GM18868 (cell line): ENCODE data around the gene TMTC2.
"Not testable (repeated sequence)": the region's sequence is repeated elsewhere in the genome, so short reads cannot be mapped to it uniquely, and the experiment has no call there.

ENCODE experiments used
- ATAC-seq: cut with Tn5 transposase; IDR thresholded peaks from one replicate; pipeline ENCODE4 v1.9.1; 2021; ENCODE audit warnings: mild to moderate bottlenecking, moderate library complexity; ENCODE audit not compliant: unreplicated experiment

The TMTC2 gene

DNA sequence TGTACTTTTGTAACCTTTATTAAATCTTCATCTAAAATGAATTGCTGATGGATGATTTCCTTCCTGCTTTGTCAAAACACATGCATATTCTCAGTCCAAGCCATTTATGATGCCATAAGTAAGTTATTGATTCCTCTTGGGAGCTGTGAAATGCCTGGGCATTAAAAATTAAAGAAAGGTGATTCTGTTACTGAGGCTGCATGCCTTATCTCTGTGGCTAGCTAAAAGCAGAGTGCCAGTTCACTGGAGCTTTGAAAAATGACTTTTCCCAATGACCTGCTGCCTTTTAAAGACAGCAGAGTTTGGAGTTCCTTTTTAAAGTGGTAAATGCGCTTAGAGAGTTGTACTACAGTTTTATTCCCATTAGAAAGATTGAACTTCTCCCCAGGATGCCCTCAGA lies 152.1 kb downstream of the TMTC2 start:
- no peak for ATAC-seq

- no peak for ATAC-seq
These were observed 153.1 kb downstream of the TMTC2 start for GRCh38 chr12:82839796-82840195.

DNA sequence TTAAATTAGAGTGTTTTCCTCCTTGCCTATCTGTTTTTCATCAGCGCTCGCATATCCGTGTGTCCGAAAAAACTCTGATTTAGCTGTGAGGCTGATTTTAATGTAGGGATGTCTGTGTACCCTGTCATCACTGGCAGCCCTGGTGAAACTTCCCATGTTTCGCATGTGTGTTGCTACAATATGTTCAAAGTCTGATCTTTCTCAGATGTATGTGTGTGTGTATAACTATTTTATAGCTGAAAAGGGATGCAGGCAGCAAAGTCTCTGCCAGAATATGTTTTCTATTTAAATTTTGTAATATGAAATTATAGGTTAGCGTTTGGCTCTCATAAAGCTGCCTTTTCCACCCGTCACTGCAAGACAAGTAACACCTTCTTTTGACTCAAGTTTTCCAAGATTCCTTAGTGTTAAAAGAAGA lies 154.8 kb downstream of the TMTC2 start:
- ATAC-seq = no peak

DNA sequence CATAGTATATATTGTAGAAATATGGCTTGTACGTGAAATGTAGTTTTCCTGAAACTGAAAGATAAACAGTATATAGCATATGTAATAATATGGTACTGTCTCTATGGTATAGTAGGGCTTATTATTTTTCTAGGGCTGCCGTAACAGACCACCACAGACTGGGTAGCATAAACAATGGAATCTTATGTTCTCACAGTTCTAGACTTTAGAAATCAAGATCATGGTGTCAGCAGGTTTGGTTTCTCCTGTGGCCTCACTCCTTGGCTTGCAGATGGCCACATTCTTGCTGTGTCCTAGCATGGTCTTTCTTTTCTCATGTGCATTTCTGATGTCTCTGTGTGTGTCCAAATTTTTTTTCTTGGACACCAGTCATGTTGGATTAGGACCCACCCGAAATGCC lies 155.8 kb downstream of the TMTC2 start:
- no peak for ATAC-seq

- not testable (repeated sequence) for ATAC-seq
These were observed 158.4 kb downstream of the TMTC2 start for GRCh38 chr12:82845076-82845475.

DNA sequence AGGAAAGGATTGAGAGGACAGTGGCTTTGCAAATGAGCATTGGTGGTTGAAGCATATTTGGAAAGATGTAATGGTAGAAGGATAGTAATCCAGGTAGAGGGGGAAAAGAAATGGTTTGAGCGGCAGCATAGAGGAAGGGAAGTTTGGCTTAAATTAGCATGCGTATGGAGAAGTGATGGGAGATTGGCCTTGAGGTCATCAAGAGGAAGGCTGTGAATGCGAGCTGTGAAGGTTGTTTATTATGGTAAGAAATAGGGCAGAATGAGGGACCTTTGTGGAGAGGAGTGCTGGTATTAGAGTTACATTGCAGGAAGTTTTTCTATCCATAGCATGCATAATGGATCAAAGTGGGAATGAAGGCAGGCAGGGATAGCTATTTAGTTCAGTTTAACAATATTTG lies 162.1 kb downstream of the TMTC2 start:
- ATAC-seq = no peak

DNA sequence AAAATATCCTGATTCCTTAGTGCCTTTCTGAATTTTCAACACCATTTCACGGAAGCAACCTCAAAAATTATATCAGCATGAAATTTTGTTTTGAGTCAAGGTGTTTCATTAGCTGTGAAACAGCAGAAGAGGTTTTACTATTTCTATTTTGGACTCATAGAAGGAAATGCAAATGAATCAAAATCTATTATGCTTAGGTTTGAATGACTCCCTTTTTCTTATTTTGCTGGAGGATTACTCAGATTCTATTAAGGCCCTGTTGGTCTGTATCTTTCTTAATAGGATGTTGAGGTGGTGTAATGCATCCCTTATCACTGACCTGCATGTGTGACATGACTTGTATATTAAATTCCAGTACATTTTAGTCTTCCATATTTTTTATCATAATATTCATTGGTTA lies 165.8 kb downstream of the TMTC2 start:
- ATAC-seq = no peak

- ATAC-seq = no peak
These were observed 169.2 kb downstream of the TMTC2 start for GRCh38 chr12:82855872-82856271.

DNA sequence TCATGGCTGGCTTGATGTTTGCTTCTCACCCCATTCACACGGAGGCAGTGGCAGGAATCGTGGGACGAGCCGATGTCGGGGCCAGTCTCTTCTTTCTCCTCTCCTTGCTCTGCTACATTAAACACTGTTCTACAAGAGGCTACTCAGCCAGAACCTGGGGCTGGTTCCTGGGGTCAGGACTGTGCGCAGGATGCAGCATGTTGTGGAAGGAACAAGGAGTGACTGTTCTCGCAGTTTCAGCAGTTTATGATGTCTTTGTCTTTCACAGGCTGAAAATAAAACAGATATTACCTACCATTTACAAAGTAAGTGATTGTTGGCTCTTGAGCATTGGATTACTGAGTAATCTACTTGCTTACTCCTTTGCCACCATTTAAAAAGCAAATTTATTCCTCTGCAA lies 170.6 kb downstream of the TMTC2 start:
- ATAC-seq = no peak

DNA sequence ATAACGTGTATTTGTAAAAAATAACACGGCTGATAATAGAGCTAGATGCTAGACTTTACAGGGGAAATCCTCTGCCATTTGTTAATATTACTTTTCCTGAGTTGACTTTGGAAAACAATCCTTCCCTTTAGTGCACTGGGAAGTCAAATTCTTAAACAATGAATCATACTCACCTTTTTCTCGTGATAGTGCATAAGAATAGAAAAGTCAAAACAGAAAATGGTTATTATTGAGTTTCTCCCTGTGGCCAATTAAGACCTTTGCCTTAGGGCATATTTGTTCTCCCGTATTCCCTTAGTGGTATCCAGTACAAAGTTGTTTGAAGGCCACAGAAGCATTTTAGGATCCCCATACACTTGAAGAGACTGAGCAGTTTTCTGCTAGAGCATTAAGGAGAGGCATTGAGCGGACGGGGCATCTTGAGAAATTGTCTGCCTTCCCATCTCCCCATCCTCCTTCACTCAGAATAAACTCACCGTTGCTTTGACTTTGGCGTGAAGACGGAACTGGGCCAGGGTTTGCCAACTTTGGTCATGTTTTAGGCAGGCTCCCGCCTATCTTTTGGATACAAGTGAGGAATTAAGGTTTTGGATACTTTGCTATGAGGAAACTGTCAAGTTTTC lies 171.3 kb downstream of the TMTC2 start:
- no peak for ATAC-seq

DNA sequence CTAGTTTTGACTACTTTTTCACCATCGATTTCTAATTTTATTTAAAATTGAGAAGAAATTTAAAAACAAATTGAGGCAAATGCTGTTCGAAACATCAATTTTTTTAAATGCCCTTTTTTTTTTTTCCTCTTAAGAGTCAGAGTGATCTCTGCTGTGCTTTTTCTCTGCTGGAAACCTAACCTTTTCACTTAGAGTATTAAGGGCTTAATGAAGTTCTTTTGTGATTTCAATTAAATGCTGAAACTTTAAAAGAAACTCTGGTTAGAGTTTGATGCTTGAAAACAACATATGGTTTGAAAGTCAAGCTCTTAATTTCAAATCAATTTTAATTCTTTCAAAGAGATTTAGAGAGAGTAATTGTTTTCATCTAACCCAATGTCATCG lies 171.8 kb downstream of the TMTC2 start:
- ATAC-seq = no peak

DNA sequence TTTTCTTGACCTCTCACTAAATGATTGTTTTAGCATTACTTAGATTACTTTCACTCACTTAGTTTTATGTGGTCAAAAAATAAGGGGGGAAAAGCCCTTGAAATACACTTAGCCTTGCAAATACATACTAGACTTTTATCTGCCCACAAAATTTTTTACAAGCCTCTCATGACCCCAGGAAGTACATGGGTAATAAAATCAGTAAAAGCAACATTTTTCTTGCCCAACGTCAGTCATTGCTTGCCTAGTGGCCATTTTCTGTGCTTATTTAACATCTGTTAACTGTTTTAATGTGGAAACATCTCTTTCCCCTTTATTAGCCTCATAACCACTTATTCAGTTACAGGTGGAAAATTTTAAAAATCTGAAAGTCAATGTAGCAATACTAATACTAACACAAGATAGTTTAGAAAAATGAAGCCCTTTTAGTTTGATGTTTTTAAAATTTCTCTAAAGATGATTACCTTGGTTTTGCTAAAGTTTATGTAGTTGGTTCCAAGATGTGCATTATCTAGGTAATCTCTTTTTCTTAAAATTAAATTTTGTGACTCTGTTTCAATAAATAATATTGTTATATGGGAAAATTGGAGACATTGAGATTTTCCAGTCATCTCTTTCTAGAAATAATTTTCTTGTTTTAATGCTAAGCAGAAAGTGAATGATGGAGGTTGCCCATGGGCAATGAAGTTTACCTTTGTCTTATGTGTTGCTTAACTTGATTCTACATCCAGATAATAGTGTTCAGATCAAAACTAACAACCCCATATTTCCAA lies 175.5 kb downstream of the TMTC2 start:
- ATAC-seq = no peak

DNA sequence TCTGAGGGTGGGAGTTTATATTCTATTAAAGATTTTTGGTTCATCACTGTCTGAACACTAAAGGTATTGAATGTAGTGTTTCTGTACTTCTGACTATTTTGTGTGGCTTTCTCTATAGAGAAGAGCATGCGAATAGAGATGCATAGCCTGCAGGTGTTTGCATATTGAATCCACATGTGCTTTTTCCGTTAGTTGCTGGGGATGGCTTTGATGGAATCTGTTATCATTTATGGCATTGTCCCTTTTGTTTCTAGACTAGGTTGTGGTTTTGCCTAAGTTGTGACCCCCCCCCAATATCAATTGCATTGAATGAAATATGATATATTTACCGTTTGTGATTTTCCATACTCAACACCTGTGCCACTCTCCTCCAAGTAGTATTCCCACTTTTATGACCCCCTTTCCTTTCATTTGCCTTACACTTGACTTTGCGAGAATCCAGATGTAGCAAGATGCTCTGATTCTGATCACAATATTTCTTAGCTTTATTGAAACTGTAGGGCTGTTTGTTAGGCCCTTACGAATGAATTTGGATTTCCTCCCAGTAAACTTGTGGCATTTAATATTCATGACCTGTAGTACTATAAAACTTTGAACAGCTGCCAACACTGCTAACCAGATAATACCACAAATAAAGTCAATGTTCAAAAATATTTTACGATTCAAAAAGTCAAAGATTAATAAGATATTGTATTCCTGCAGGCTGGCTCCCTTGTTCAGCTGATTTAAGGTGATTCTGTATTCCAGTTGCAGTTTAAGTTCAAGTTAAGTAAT lies 176.4 kb downstream of the TMTC2 start:
- no peak for ATAC-seq

DNA sequence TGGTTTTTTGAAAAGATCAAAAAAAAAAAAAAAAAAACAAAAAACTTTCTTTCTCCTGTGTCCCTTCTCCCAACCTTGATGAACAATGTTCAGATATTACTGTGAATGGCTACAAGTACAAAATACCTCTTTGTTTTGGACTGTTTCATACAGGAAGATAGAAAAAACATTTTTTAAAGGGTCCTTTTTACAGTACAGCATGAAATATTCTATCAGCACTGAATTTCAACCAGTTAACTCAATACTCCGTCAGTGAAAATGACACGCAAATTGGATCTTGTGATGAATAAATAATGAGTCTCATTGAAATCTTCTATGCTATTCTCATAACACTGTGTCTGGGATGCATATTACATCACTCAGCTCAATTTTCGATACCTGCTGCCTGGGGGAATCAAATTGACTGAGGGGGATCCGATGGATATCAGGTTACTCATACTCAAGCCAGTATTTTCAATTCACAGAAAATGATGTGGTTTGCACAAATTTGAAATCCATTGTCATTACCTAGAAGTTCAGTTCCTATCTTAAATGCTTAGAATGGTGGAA lies 179.6 kb downstream of the TMTC2 start:
- no peak for ATAC-seq

- ATAC-seq = no peak
These were observed 180.2 kb downstream of the TMTC2 start for GRCh38 chr12:82866946-82867345.

DNA sequence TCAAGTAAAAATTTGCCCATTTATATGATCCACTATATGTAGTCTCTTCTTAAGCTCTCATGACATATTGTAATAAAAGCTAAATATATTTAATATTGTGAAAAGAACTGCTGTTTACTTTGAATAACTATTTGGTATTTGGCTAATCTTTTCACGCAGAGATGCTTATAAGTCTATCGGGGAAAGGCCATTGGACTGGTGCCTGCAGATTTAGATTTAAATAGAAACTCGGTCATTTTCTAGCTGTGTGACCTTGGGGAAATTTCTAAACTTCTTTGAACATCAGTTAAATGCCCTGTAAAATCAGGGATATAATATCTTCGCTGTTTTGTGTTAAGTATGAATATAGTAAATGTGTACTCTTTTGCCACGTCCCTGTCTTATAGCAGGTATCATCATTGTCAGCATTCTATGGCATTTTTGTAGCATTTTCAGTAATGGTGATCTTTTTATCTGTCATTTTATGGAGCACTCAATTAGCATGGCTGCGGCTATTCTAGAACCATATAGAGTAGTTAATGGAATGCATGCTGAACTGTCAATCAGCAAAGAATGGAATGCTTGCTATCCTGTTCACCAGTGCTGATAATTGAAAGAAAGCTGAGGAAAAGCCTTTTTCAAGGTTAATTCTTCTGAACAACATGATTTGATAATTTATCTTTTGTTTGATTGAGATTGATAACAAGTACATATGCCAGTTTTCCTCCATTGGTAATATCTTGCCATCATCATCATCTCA lies 181.2 kb downstream of the TMTC2 start:
- no peak for ATAC-seq

DNA sequence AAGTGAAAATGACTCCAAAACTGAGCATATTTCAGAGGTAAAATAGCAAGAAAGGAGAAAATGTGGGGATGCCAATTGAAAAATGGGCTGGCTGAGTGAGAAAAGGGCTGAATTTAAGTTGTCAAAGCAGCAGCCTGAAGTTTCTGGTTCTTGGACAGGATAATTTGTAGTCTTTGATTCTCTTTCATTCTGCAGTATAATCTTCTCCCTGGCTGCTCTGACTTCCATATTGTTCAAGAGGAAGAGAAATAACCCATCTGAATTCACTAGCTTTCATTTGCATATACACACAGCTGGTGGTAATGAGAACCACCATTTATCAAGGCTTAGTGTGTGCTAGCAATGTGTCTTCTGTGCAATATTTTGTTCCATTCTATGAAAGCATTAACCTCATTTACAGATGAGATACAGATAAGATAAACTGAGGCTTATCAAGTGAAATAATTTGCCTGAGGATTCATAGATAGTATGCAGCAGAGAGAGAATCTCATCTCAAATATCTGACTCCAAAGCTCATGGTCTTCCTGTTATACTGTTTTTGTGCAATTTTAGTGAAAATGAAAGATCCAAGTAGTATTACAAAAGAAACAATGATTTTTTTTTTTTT lies 184.2 kb downstream of the TMTC2 start:
- ATAC-seq = peak; percentile 33

DNA sequence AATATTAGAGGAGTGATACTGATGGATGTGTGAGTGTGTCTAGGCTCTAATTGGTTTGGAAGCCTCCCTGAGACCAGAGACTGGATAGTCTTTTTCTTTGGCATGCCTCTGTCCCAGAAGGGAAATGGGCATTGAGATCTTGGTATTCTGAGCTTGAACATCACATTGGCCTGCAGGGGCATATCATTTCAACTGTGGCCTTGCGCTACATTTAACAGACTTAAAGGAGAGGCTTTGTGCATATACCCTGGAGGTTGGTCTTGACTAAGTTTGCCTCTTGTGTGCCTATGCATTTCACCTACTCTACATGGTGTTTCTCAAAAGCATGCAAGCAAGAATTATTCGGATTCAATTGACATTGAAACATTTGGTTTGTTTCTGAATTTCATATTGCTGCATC lies 185.4 kb downstream of the TMTC2 start:
- no peak for ATAC-seq

- no peak for ATAC-seq
These were observed 186.6 kb downstream of the TMTC2 start for GRCh38 chr12:82873309-82873708.

GRCh38 chr12:82873951-82874350 lies 187.2 kb downstream of the TMTC2 start:
- ATAC-seq = no peak

- peak; percentile 43 for ATAC-seq
These were observed 188.2 kb downstream of the TMTC2 start for GRCh38 chr12:82874945-82875344.
